Trophoblast cell (in vitro differentiated cells and primary cell): ENCODE measurements around the gene KRT14.

Experiments used
- DNase-seq, 2 donors: peaks; one replicate each; pipeline ENCODE4 v3.0.0-alpha.2; 2016
- H2AFZ ChIP-seq: 2 replicates; pipeline ENCODE4 v1.6.1; 2013; ENCODE audit warnings: low read length, moderate library complexity, mild to moderate bottlenecking; ENCODE audit not compliant: insufficient read depth, poor library complexity
- H2AK5ac ChIP-seq: 2 replicates; pipeline ENCODE4 v1.6.1; 2013; ENCODE audit warnings: mild to moderate bottlenecking, low read length
- H2BK120ac ChIP-seq: 2 replicates; pipeline ENCODE4 v1.6.1; 2013; ENCODE audit warnings: low read length, mild to moderate bottlenecking, moderate library complexity; ENCODE audit not compliant: insufficient read depth, poor library complexity
- H2BK12ac ChIP-seq: 2 replicates; pipeline ENCODE4 v1.6.1; 2013; ENCODE audit warnings: mild to moderate bottlenecking, low read length, moderate library complexity
- H2BK5ac ChIP-seq: 2 replicates; pipeline ENCODE4 v1.6.1; 2013; ENCODE audit warnings: low read length, low read depth, moderate library complexity, mild to moderate bottlenecking; ENCODE audit not compliant: poor library complexity
- H3K14ac ChIP-seq: 2 replicates; pipeline ENCODE4 v1.6.1; 2013; ENCODE audit warnings: mild to moderate bottlenecking, low read length
- H3K18ac ChIP-seq: 2 replicates; pipeline ENCODE4 v1.6.1; 2013; ENCODE audit warnings: mild to moderate bottlenecking, low read length
- H3K23ac ChIP-seq: 2 replicates; pipeline ENCODE4 v1.6.1; 2013; ENCODE audit warnings: low read length
- H3K27ac ChIP-seq: 2 replicates; pipeline ENCODE4 v1.5.1; 2013; ENCODE audit warnings: low read depth, mild to moderate bottlenecking, inconsistent platforms, low read length, moderate library complexity
- H3K27me3 ChIP-seq: 2 replicates; pipeline ENCODE4 v1.6.1; 2013; ENCODE audit warnings: inconsistent platforms, mild to moderate bottlenecking, low read length, moderate library complexity; ENCODE audit not compliant: insufficient read depth
- H3K36me3 ChIP-seq, 2 experiments: 1 replicate in 1 of 2; 2 replicates in 1 of 2; pipeline ENCODE4 v1.6.1; 2013; ENCODE audit warnings: low read length in 2 of 2, mild to moderate bottlenecking in 2 of 2, moderate library complexity in 1 of 2; ENCODE audit not compliant: insufficient read depth in 2 of 2, control insufficient read depth in 1 of 2
- H3K4ac ChIP-seq: 2 replicates; pipeline ENCODE4 v1.6.1; 2013; ENCODE audit warnings: low read depth, mild to moderate bottlenecking, low read length, moderate library complexity
- H3K4me1 ChIP-seq, 2 experiments: 1 replicate in 1 of 2; 2 replicates in 1 of 2; pipeline ENCODE4 v1.6.1; 2013; ENCODE audit warnings: low read length in 2 of 2, mild to moderate bottlenecking in 2 of 2, moderate library complexity in 1 of 2; ENCODE audit not compliant: insufficient read depth in 2 of 2, control insufficient read depth in 1 of 2
- H3K4me2 ChIP-seq: 2 replicates; pipeline ENCODE4 v1.6.1; 2013; ENCODE audit warnings: inconsistent platforms, mild to moderate bottlenecking, low read length, moderate library complexity
- H3K4me3 ChIP-seq: 2 replicates; pipeline ENCODE4 v1.5.1; 2013; ENCODE audit warnings: mild to moderate bottlenecking, low read depth, low read length, inconsistent platforms
- H3K79me1 ChIP-seq: one replicate; pipeline ENCODE4 v1.6.1; 2013; ENCODE audit warnings: low read length
- H3K79me2 ChIP-seq: 2 replicates; pipeline ENCODE4 v1.6.1; 2013; ENCODE audit warnings: low read length, mild to moderate bottlenecking; ENCODE audit not compliant: control insufficient read depth, insufficient read depth, poor library complexity
- H3K9ac ChIP-seq: 2 replicates; pipeline ENCODE4 v1.6.1; 2013; ENCODE audit warnings: mild to moderate bottlenecking, low read length
- H3K9me3 ChIP-seq: 2 replicates; pipeline ENCODE4 v1.6.1; 2013; ENCODE audit warnings: low read depth, mild to moderate bottlenecking, control low read depth, inconsistent platforms, low read length; ENCODE audit not compliant: insufficient read depth
- H4K12ac ChIP-seq: 2 replicates; pipeline ENCODE4 v1.6.1; 2013; ENCODE audit warnings: low read depth, mild to moderate bottlenecking, low read length, moderate library complexity
- H4K8ac ChIP-seq: 2 replicates; pipeline ENCODE4 v1.6.1; 2013; ENCODE audit warnings: low read depth, mild to moderate bottlenecking, low read length, moderate library complexity
- H4K91ac ChIP-seq: one replicate; pipeline ENCODE4 v1.6.1; 2013; ENCODE audit warnings: low read depth, mild to moderate bottlenecking, low read length, moderate library complexity
- WGBS: extraction: QIAGEN DNeasy Blood & Tissue Kit; methylation state at CpG from one replicate; pipeline ENCODE4 v1.1.7; 2013; ENCODE audit warnings: missing lambda C conversion rate; ENCODE audit not compliant: insufficient read length, insufficient coverage; ENCODE audit errors: extremely low coverage; 5-methylcytosine and 5-hydroxymethylcytosine counted together

The KRT14 gene

GRCh38 chr17:41593306-41593981 is 6.7 kb upstream of the KRT14 start:
- peaks cover 3% of the 10 kb centered on the region for H3K9me3 ChIP-seq
- H3K4me1 ChIP-seq, result peaks cover 0 to 2% of the 10 kb centered on the region in 2 experiments
- no peak overlapping the region for H2BK5ac ChIP-seq
- H3K4me2 ChIP-seq, result no peak overlapping the region
- H3K36me3 ChIP-seq, result no peaks in the 10 kb centered on the region
- no peak overlapping the region for H2AK5ac ChIP-seq
- no peak for DNase-seq
- H3K4me3 ChIP-seq, result no peak overlapping the region
- H2BK120ac ChIP-seq, result no peak overlapping the region
- no peak overlapping the region for H2BK12ac ChIP-seq
- no peak overlapping the region for H3K23ac ChIP-seq
- H3K27me3 ChIP-seq, result no peaks in the 10 kb centered on the region
- H3K9ac ChIP-seq, result no peak overlapping the region
- no peak overlapping the region for H3K4ac ChIP-seq
- H3K79me1 ChIP-seq, result no peaks in the 10 kb centered on the region
- no peak overlapping the region for H4K8ac ChIP-seq
- H3K18ac ChIP-seq, result no peak overlapping the region
- H3K14ac ChIP-seq, result no peak overlapping the region
- no peak overlapping the region for H2AFZ ChIP-seq
- no CpG with 5 or more reads among the region's 8 CpGs for WGBS
- no peak overlapping the region for H4K12ac ChIP-seq
- H4K91ac ChIP-seq, result no peak overlapping the region
- no peak overlapping the region for H3K27ac ChIP-seq
- no peaks in the 10 kb centered on the region for H3K79me2 ChIP-seq

- no peak for DNase-seq
- no peak overlapping the region for H3K4me2 ChIP-seq
- no peak overlapping the region for H3K4ac ChIP-seq
- no peak overlapping the region for H3K18ac ChIP-seq
- no peak overlapping the region for H2AK5ac ChIP-seq
- no peak overlapping the region for H2AFZ ChIP-seq
- no peaks in the 10 kb centered on the region for H3K79me2 ChIP-seq
- H3K9ac ChIP-seq, result no peak overlapping the region
- no peaks in the 10 kb centered on the region for H3K36me3 ChIP-seq
- H3K27me3 ChIP-seq, result no peaks in the 10 kb centered on the region
- H3K4me3 ChIP-seq, result no peak overlapping the region
- H4K91ac ChIP-seq, result no peak overlapping the region
- H3K9me3 ChIP-seq, result no peaks in the 10 kb centered on the region
- H3K14ac ChIP-seq, result no peak overlapping the region
- no peak overlapping the region for H2BK5ac ChIP-seq
- H3K23ac ChIP-seq, result no peak overlapping the region
- H3K79me1 ChIP-seq, result no peaks in the 10 kb centered on the region
- H2BK12ac ChIP-seq, result no peak overlapping the region
- peaks cover 0 to 2% of the 10 kb centered on the region in 2 experiments for H3K4me1 ChIP-seq
- no peak overlapping the region for H2BK120ac ChIP-seq
- WGBS, result no CpG with 5 or more reads among the region's 12 CpGs
- no peak overlapping the region for H4K12ac ChIP-seq
- no peak overlapping the region for H3K27ac ChIP-seq
- no peak overlapping the region for H4K8ac ChIP-seq
Observed at GRCh38 chr17:41592601-41593305, 6.1 kb upstream of the KRT14 start.

- H2BK5ac ChIP-seq, result no peak overlapping the region
- no peaks in the 10 kb centered on the region for H3K36me3 ChIP-seq
- no peaks in the 10 kb centered on the region for H3K9me3 ChIP-seq
- H3K14ac ChIP-seq, result no peak overlapping the region
- H4K12ac ChIP-seq, result no peak overlapping the region
- no peak for DNase-seq
- H3K4me3 ChIP-seq, result no peak overlapping the region
- no CpG with 5 or more reads among the region's 3 CpGs for WGBS
- no peak overlapping the region for H3K4me2 ChIP-seq
- no peak overlapping the region for H2BK120ac ChIP-seq
- H3K9ac ChIP-seq, result no peak overlapping the region
- no peak overlapping the region for H3K4ac ChIP-seq
- no peak overlapping the region for H4K8ac ChIP-seq
- no peaks in the 10 kb centered on the region for H3K79me2 ChIP-seq
- H3K27ac ChIP-seq, result no peak overlapping the region
- H3K27me3 ChIP-seq, result no peaks in the 10 kb centered on the region
- no peaks in the 10 kb centered on the region for H3K79me1 ChIP-seq
- H2AK5ac ChIP-seq, result no peak overlapping the region
- H3K4me1 ChIP-seq, result peaks cover 0 to 2% of the 10 kb centered on the region in 2 experiments
- H2BK12ac ChIP-seq, result no peak overlapping the region
- no peak overlapping the region for H3K23ac ChIP-seq
- H4K91ac ChIP-seq, result no peak overlapping the region
- no peak overlapping the region for H3K18ac ChIP-seq
- no peak overlapping the region for H2AFZ ChIP-seq
Observed at GRCh38 chr17:41589301-41589700, 2.6 kb upstream of the KRT14 start.

DNA sequence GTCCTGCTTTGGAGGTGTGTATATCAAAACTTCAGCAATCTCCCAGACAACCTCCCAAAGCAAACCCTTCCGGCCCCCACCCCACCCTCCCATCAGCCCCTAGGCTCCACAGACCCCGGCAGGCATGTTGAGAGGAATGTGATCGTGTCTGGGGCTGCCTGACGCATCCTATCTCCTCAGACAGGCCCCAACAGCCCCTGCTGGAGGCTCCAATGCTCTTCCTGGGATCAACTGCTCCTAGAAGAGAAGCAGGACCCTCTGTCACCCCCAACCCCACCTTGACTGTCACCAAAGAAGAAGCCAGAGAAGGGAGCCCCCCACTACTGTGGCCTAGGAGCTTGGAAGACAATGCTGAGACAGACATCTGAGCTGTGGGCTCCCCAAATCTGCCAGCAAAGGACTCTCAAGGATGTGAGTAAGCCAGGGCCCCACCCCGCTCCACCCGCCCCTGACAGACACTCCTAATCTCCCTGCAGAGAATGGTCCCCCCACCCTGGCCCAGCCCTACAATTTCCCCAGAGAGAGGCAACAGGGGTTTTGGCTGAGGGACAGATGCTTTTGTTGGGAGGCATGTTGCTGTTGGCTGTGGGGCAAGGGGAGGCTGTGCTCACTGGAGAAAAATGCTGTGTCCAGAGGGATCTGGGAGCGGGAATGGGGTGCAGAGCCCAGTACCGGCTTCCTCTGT is 1.6 kb upstream of the KRT14 start:
- DNase-seq, result no peak
- Histone ChIP-seq H2AK5ac (no peak overlapping the region), H2BK12ac (no peak overlapping the region), H3K36me3 (no peaks in the 10 kb centered on the region), H4K8ac (no peak overlapping the region), H2AFZ (no peak overlapping the region), H4K12ac (no peak overlapping the region), H4K91ac (no peak overlapping the region), H3K4ac (no peak overlapping the region), H3K4me3 (no peak overlapping the region), H3K4me1 (no peaks in the 10 kb centered on the region), H3K23ac (no peak overlapping the region), H2BK120ac (no peak overlapping the region), H3K79me1 (no peaks in the 10 kb centered on the region), H3K18ac (no peak overlapping the region), H3K27me3 (no peaks in the 10 kb centered on the region), H3K79me2 (no peaks in the 10 kb centered on the region), H3K14ac (no peak overlapping the region), H3K27ac (no peak overlapping the region), H3K9ac (no peak overlapping the region), H3K4me2 (no peak overlapping the region), H3K9me3 (no peaks in the 10 kb centered on the region), H2BK5ac (no peak overlapping the region)
- WGBS, result no CpG with 5 or more reads among the region's 8 CpGs
